SK-N-SH (cell line): Measurements from ENCODE around the gene CD74. TPM values are rescaled to one million over a fixed set of nuclear protein-coding genes. Genes with fewer than 3 reads are reported as not detected.

ENCODE experiments used
- CTCF ChIA-PET: fragments of 300-600, 350-600 bp; formaldehyde crosslinking; extraction: SDS; loops from one replicate; lab custom pipeline; 2021; lab: Yijun Ruan, JAX
- POLR2A ChIA-PET: fragments of 350-600 bp; sonication (Branson Sonifier 250); formaldehyde crosslinking; extraction: SDS; loops from one replicate; lab custom pipeline; 2020; ENCODE audit warnings: antibody characterized with exemption, inconsistent platforms; lab: Yijun Ruan, JAX
- DNase-seq: peaks from one replicate; pipeline ENCODE4 v3.0.0; 2012
- H2AFZ ChIP-seq: fragments of 200-600 bp; sonication (generic); 2 replicates; pipeline ENCODE4 v1.8.1; 2016; ENCODE audit warnings: antibody characterized with exemption, mild to moderate bottlenecking, low read depth
- H3F3A ChIP-seq: fragments of 200-600 bp; sonication (generic); replicated peaks from 2 replicates; pipeline ENCODE3; 2016; ENCODE audit warnings: antibody characterized with exemption, mild to moderate bottlenecking; ENCODE audit not compliant: insufficient read depth
- H3K27ac ChIP-seq, 2 experiments: fragments of 200-500 bp in 1 of 2; fragments of 200-600 bp in 1 of 2; sonication (Bioruptor generic) in 1 of 2; sonication (generic), shearing (Covaris generic) in 1 of 2; 2 replicates each; pipeline versions ENCODE4 v1.5.1 to v1.6.1; 2014 to 2016; ENCODE audit warnings: low read depth in 2 of 2, inconsistent platforms in 1 of 2, low read length in 1 of 2, mild to moderate bottlenecking in 1 of 2, mixed read lengths in 1 of 2
- H3K27me3 ChIP-seq: fragments of 200-600 bp; sonication (generic), shearing (Covaris generic); 2 replicates; pipeline ENCODE4 v1.6.1; 2016; ENCODE audit warnings: mixed run types; ENCODE audit not compliant: insufficient read depth
- H3K36me3 ChIP-seq, 2 experiments: fragments of 200-500 bp in 1 of 2; fragments of 200-600 bp in 1 of 2; sonication (Bioruptor generic) in 1 of 2; sonication (generic) in 1 of 2; replicated peaks in 1 of 2; 2 replicates each; pipeline versions ENCODE3 to v1.5.1; 2014 to 2016; ENCODE audit warnings: low read length in 1 of 2, mild to moderate bottlenecking in 1 of 2; ENCODE audit not compliant: insufficient read depth in 2 of 2, control insufficient read depth in 1 of 2
- H3K4me1 ChIP-seq, 2 experiments: fragments of 200-500 bp in 1 of 2; fragments of 200-600 bp in 1 of 2; sonication (Bioruptor generic) in 1 of 2; sonication (generic), shearing (Covaris generic) in 1 of 2; 2 replicates each; pipeline versions ENCODE4 v1.5.1 to v1.6.1; 2014 to 2016; ENCODE audit warnings: low read depth in 1 of 2, low read length in 1 of 2, mixed run types in 1 of 2; ENCODE audit not compliant: insufficient read depth in 2 of 2, control insufficient read depth in 1 of 2
- H3K4me2 ChIP-seq: fragments of 200-600 bp; sonication (generic), shearing (Covaris generic); 2 replicates; pipeline ENCODE4 v1.6.1; 2017; ENCODE audit warnings: mixed run types
- H3K4me3 ChIP-seq, 2 experiments: fragments of 200-500 bp in 1 of 2; fragments of 200-600 bp in 1 of 2; sonication (Bioruptor generic) in 1 of 2; sonication (generic), shearing (Covaris generic) in 1 of 2; 2 replicates each; pipeline versions ENCODE4 v1.5.1 to v1.8.1; 2014 to 2016; ENCODE audit warnings: low read depth in 2 of 2, inconsistent platforms in 1 of 2, low read length in 1 of 2, mild to moderate bottlenecking in 1 of 2, mixed read lengths in 1 of 2, moderate library complexity in 1 of 2
- H3K79me2 ChIP-seq: fragments of 200-600 bp; sonication (generic); 2 replicates; pipeline ENCODE4 v1.8.1; 2017; ENCODE audit warnings: mild to moderate bottlenecking; ENCODE audit not compliant: insufficient read depth
- H3K9ac ChIP-seq: fragments of 200-600 bp; sonication (generic); 2 replicates; pipeline ENCODE4 v1.6.1; 2017; ENCODE audit warnings: mixed run types
- H3K9me2 ChIP-seq: fragments of 200-600 bp; sonication (generic); 2 replicates; pipeline ENCODE4 v1.6.1; 2017; ENCODE audit warnings: mixed run types
- H3K9me3 ChIP-seq: fragments of 200-600 bp; sonication (generic); 2 replicates; pipeline ENCODE4 v1.6.1; 2017; ENCODE audit warnings: mixed run types, mild to moderate bottlenecking, moderate library complexity
- H4K20me1 ChIP-seq: fragments of 200-600 bp; sonication (generic); 2 replicates; pipeline ENCODE4 v1.6.1; 2017; ENCODE audit warnings: mild to moderate bottlenecking, mixed run types; ENCODE audit not compliant: insufficient read depth
- ELF1 ChIP-seq: IDR thresholded peaks from 2 replicates; pipeline ENCODE4 v1.4.0; 2012
- EZH2phosphoT487 ChIP-seq: fragments of 200-600 bp; sonication (generic); IDR thresholded peaks from 2 replicates; pipeline ENCODE4 v1.6.1; 2017; ENCODE audit warnings: low read depth, mixed run types, mild to moderate bottlenecking, antibody characterized with exemption, moderate library complexity, borderline replicate concordance
- FOXM1 ChIP-seq: IDR thresholded peaks from 2 replicates; pipeline ENCODE4 v1.4.0; 2012; ENCODE audit warnings: low read depth, mild to moderate bottlenecking
- JUND ChIP-seq: IDR thresholded peaks from 2 replicates; pipeline ENCODE4 v1.4.0; 2012
- NRF1 ChIP-seq: IDR thresholded peaks from 2 replicates; pipeline ENCODE4 v1.6.1; 2012; ENCODE audit warnings: low read depth, mild to moderate bottlenecking, low read length
- POLR2AphosphoS5 ChIP-seq: IDR thresholded peaks from 2 replicates; pipeline ENCODE4 v1.6.1; 2012; ENCODE audit warnings: low read depth, low read length
- RAD21 ChIP-seq: IDR thresholded peaks from 2 replicates; pipeline ENCODE4 v1.6.1; 2012; ENCODE audit warnings: mild to moderate bottlenecking, low read length
- RCOR1 ChIP-seq: fragments of 150-350 bp; IDR thresholded peaks from 2 replicates; pipeline ENCODE4 v1.6.1; 2017; ENCODE audit warnings: antibody characterized with exemption, low read length
- RFX5 ChIP-seq: IDR thresholded peaks from 2 replicates; pipeline ENCODE4 v1.6.1; 2012; ENCODE audit warnings: mild to moderate bottlenecking, improper control_type of control experiment, low read length
- SMC3 ChIP-seq: IDR thresholded peaks from 2 replicates; pipeline ENCODE4 v1.6.1; 2012; ENCODE audit warnings: low read depth, low read length, improper control_type of control experiment
- TAF1 ChIP-seq: IDR thresholded peaks from 2 replicates; pipeline ENCODE4 v1.6.1; 2012; ENCODE audit warnings: low read depth, mild to moderate bottlenecking, low read length, moderate library complexity, borderline replicate concordance
- TEAD4 ChIP-seq: IDR thresholded peaks from 2 replicates; pipeline ENCODE4 v1.4.0; 2012; ENCODE audit warnings: mild to moderate bottlenecking, borderline replicate concordance; ENCODE audit not compliant: insufficient read depth
- ZBTB33 ChIP-seq: IDR thresholded peaks from 2 replicates; pipeline ENCODE4 v1.4.0; 2012; ENCODE audit warnings: low read depth, borderline replicate concordance
- WGBS: methylation state at CpG from one replicate; pipeline ENCODE4 v1.1.6; 2017; ENCODE audit warnings: low lambda C conversion rate; 5-methylcytosine and 5-hydroxymethylcytosine counted together
- polyA plus RNA-seq, 3 experiments: library from polyadenylated mRNA; depleted of rRNA; stranded (reverse); fragments of >200 nt; gene quantifications; 2 replicates each; pipeline ENCODE4 v1.2.3, GENCODE V29; 2012
- TF ChIP-seq, protein P1 (sequence below): IDR thresholded peaks from 2 replicates; pipeline ENCODE4; 2012
- TF ChIP-seq, protein P2 (sequence below): fragments of 200-600 bp; sonication (generic); IDR thresholded peaks from 2 replicates; pipeline ENCODE4 v1.6.1; 2017; ENCODE audit warnings: antibody characterized with exemption, mild to moderate bottlenecking, moderate library complexity

CD74 gene
- polyA plus RNA-seq, 1 of the 3 experiments (the other 2 are of a cell fraction) = 0.26 TPM

DNA sequence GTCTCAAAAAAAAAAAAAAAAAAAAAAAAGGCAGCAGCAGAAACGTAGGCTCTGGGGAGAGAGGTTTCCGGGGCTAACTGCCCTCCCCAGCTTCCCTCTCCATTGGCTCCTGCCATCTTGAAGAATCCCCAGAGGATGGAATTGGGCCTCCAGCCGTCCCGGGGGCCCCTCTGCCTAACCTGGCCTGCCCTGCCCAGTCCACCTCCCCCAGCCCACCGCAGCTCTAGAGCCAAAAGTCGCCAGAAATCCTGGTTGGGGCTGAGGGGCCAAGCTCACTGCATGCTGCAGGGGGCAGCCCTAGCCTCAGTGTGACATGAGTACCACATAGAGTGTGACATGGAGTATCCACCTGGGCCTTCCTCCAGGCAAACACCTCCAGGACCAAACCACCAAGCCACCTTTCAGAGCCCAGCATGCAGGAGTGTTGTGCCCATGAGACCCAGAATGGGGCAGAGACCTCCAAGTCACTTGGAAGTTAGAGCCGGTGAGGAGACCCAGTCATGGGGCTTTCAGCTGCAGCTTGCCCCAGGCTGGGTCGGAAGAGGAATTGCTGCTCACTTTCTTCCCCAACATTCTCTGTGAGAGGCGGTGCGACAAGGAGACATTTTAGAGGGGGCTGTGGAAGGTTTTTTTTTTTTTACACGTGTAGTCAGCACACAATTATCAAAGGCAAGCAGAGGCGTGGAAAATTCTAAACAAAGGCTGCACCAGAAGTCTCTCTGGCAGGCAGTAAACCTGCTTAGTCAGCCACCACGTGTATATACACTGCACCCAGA lies 17.6 kb downstream of the CD74 start:
- Histone ChIP-seq H3K36me3 (peaks cover 13 to 91% of the 10 kb centered on the region in 2 experiments), H3K9me2 (no peaks in the 10 kb centered on the region), H3K9ac (no peak overlapping the region), H3K9me3 (no peaks in the 10 kb centered on the region), H3F3A (peaks cover 3% of the 10 kb centered on the region), H3K79me2 (no peaks in the 10 kb centered on the region), H3K4me1 (no peaks in the 10 kb centered on the region), H4K20me1 (no peaks in the 10 kb centered on the region), H2AFZ (no peak overlapping the region), H3K4me2 (no peak overlapping the region), H3K4me3 (no peak overlapping the region), H3K27ac (no peak overlapping the region), H3K27me3 (no peaks in the 10 kb centered on the region)
- CTCF ChIA-PET = interaction anchor here (1.2 kb wide), 1 partner anchor 14 kb away, joined by 5 read pairs; no protein-coding TSS in a partner anchor
- TF ChIP-seq JUND (no peak), TEAD4 (no peak), NRF1 (no peak), RFX5 (no peak), EZH2phosphoT487 (no peak), TAF1 (no peak), POLR2AphosphoS5 (no peak), FOXM1 (no peak), ZBTB33 (no peak), RCOR1 (no peak), SMC3 (no peak), ELF1 (no peak), RAD21 (no peak)
- TF ChIP-seq, protein P1, sequence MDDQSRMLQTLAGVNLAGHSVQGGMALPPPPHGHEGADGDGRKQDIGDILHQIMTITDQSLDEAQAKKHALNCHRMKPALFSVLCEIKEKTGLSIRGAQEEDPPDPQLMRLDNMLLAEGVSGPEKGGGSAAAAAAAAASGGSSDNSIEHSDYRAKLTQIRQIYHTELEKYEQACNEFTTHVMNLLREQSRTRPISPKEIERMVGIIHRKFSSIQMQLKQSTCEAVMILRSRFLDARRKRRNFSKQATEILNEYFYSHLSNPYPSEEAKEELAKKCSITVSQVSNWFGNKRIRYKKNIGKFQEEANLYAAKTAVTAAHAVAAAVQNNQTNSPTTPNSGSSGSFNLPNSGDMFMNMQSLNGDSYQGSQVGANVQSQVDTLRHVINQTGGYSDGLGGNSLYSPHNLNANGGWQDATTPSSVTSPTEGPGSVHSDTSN = no peak
- TF ChIP-seq, protein P2, sequence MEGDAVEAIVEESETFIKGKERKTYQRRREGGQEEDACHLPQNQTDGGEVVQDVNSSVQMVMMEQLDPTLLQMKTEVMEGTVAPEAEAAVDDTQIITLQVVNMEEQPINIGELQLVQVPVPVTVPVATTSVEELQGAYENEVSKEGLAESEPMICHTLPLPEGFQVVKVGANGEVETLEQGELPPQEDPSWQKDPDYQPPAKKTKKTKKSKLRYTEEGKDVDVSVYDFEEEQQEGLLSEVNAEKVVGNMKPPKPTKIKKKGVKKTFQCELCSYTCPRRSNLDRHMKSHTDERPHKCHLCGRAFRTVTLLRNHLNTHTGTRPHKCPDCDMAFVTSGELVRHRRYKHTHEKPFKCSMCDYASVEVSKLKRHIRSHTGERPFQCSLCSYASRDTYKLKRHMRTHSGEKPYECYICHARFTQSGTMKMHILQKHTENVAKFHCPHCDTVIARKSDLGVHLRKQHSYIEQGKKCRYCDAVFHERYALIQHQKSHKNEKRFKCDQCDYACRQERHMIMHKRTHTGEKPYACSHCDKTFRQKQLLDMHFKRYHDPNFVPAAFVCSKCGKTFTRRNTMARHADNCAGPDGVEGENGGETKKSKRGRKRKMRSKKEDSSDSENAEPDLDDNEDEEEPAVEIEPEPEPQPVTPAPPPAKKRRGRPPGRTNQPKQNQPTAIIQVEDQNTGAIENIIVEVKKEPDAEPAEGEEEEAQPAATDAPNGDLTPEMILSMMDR = no peak
- 89% methylated on average over 13 of the region's 13 CpGs for WGBS
- POLR2A ChIA-PET = interaction anchor here (0.7 kb wide), 1 partner anchor 15 kb away, joined by 5 read pairs; no protein-coding TSS in a partner anchor
- DNase-seq = no peak
